OCI-LY3 (cell line): ENCODE results near the gene CCR3.

ENCODE experiments used
- CTCF ChIP-seq: fragments of 200-600, 300-600 bp; sonication (generic); IDR thresholded peaks from 2 replicates; pipeline ENCODE4 v1.5.1; 2014; ENCODE audit warnings: antibody characterized with exemption, low read length, low read depth
- EZH2phosphoT487 ChIP-seq: fragments of 200-600 bp; shearing (Covaris generic); IDR thresholded peaks from 2 replicates; pipeline ENCODE4 v1.6.1; 2018; ENCODE audit warnings: antibody characterized with exemption, mixed run types, low read depth

- TF ChIP-seq CTCF = no peak
- TF ChIP-seq EZH2phosphoT487 = no peak
Observed at GRCh38 chr3:46282696-46283095, 40.4 kb downstream of the CCR3 start.
